SU-DHL-6 (cell line): ENCODE measurements around the gene CRYBG1.

ENCODE experiments used
- CTCF ChIP-seq: fragments of 200-600 bp; sonication (generic); IDR thresholded peaks from one replicate; pipeline ENCODE4 v1.5.1; 2017; ENCODE audit warnings: antibody characterized with exemption, mild to moderate bottlenecking, low read length, moderate library complexity; ENCODE audit not compliant: insufficient read depth, poor library complexity, severe bottlenecking
- EZH2phosphoT487 ChIP-seq: fragments of 200-600 bp; sonication (generic), shearing (Covaris generic); conservative IDR thresholded peaks from 2 replicates; pipeline ENCODE4 v1.6.1; 2018; ENCODE audit warnings: mild to moderate bottlenecking, antibody characterized with exemption, low read length, moderate library complexity, mixed read lengths

GRCh38 chr6:106415921-106416320 is 55.4 kb downstream of the CRYBG1 start:
- TF ChIP-seq CTCF (no peak), EZH2phosphoT487 (no peak)
